DOHH2 (cell line): ENCODE results near the gene TUBGCP4.

ENCODE experiments used
- EZH2phosphoT487 ChIP-seq: fragments of 200-600 bp; sonication (generic); IDR thresholded peaks from 2 replicates; pipeline ENCODE4 v1.6.1; 2017; ENCODE audit warnings: borderline replicate concordance, mild to moderate bottlenecking, antibody characterized with exemption, low read length, moderate library complexity, mixed read lengths
- TF ChIP-seq, protein P1 (sequence below): fragments of 200-600 bp; sonication (generic); IDR thresholded peaks from one replicate; pipeline ENCODE4 v1.5.1; 2014; ENCODE audit warnings: antibody characterized with exemption, mild to moderate bottlenecking, low read depth, low read length; ENCODE audit not compliant: poor library complexity, severe bottlenecking

DNA sequence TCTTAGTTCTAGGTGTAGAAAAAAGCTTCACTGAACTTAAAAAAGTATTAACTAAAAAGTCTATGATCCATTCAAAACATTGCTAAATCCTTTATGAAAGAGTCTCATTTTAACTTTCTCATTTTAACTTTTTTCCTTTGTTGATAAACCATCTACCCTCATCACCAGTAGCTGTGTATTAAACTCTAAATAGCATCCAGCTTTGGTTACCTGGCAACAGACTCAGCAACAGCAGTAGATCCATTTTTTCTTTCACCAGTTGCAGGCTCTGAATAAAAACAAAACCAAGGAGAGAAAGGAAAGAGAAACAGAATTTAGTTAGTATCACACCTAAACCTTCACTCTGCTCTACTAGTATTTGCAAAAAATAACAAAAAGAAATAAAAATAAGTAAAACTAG lies 70.4 kb downstream of the TUBGCP4 start:
- TF ChIP-seq, protein P1, sequence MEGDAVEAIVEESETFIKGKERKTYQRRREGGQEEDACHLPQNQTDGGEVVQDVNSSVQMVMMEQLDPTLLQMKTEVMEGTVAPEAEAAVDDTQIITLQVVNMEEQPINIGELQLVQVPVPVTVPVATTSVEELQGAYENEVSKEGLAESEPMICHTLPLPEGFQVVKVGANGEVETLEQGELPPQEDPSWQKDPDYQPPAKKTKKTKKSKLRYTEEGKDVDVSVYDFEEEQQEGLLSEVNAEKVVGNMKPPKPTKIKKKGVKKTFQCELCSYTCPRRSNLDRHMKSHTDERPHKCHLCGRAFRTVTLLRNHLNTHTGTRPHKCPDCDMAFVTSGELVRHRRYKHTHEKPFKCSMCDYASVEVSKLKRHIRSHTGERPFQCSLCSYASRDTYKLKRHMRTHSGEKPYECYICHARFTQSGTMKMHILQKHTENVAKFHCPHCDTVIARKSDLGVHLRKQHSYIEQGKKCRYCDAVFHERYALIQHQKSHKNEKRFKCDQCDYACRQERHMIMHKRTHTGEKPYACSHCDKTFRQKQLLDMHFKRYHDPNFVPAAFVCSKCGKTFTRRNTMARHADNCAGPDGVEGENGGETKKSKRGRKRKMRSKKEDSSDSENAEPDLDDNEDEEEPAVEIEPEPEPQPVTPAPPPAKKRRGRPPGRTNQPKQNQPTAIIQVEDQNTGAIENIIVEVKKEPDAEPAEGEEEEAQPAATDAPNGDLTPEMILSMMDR = no peak
- TF ChIP-seq EZH2phosphoT487 = no peak
